Pancreas (tissue), 10 donors: ENCODE data around the gene ARID3A. TPM values are rescaled to one million over a fixed set of nuclear protein-coding genes. Genes with fewer than 3 reads are reported as not detected.
A peak's percentile ranks its signal among the peaks of the same experiment; 100 is the strongest.

ENCODE experiments used
- ATAC-seq, 4 donors: fragments of 200-7000 bp; cut with Tn5 transposase; one replicate each; pipeline versions ENCODE4 v1.8.0 to v1.9.1; 2020; ENCODE audit warnings: mild to moderate bottlenecking in 4 of 4, moderate library complexity in 4 of 4
- DNase-seq, 6 donors: peaks; one replicate each; pipeline ENCODE4 v3.0.0-alpha.2; 2020
- FAIRE-seq: peaks from 2 replicates; lab custom pipeline; 2012; peaks lifted over from hg19 to GRCh38; lab: Jason Lieb, UNC
- H3K27ac ChIP-seq, 4 donors: fragments of 200-600 bp; sonication (generic); 1 replicate in 3 of 4; 2 replicates in 1 of 4; pipeline versions ENCODE4 v1.5.0 to v1.8.0; 2020
- H3K27me3 ChIP-seq, 4 donors: fragments of 200-600 bp; one replicate each; pipeline ENCODE4 v1.8.0; 2021
- H3K36me3 ChIP-seq, 3 donors: fragments of 200-600 bp; sonication (generic) in 1 of 3; one replicate each; pipeline versions ENCODE4 v1.5.0 to v1.8.0; 2020 to 2021
- H3K4me1 ChIP-seq, 3 donors: fragments of 200-600 bp; one replicate each; pipeline ENCODE4 v1.8.0; 2021
- H3K4me3 ChIP-seq, 4 donors: fragments of 200-600 bp; sonication (generic) in 2 of 4; one replicate each; pipeline versions ENCODE4 v1.5.0 to v1.8.0; 2020 to 2021
- H3K9me3 ChIP-seq, 4 donors: fragments of 200-600 bp; one replicate each; pipeline ENCODE4 v1.8.0; 2021
- WGBS, 2 donors: extraction: QIAGEN DNeasy Blood & Tissue Kit; methylation state at CpG; one replicate each; pipeline ENCODE4 v1.1.7; 2013; 5-methylcytosine and 5-hydroxymethylcytosine counted together
- intact Hi-C, 3 donors: fragments of 100-400 bp; cut with DNase I; formaldehyde crosslinking; loops; one replicate each; pipeline versions ENCODE4 v1.11.1 to v1.14.2; 2022
- polyA plus RNA-seq, 2 donors: library from polyadenylated mRNA; stranded (reverse); fragments of 200-250 nt; gene quantifications; one replicate each; pipeline ENCODE4 v1.2.3, GENCODE V29; 2013
- total RNA-seq, 6 donors: library from RNA; stranded (reverse); fragmentation: NEBNext Ultra II Directional in 4 of 6; extraction: Animal tissue kit (Norgen Biotek cat#: 25700) in 4 of 6; gene quantifications; one replicate each; pipeline versions ENCODE4 v1.2.1 to v1.2.4, GENCODE V29; 2021 to 2023
- TF ChIP-seq, protein P1 (sequence below), 4 donors: fragments of 200-600 bp; sonication (generic) in 3 of 4; IDR thresholded peaks; one replicate each; pipeline versions ENCODE4 v1.5.0 to v1.8.0; 2021; ENCODE audit warnings: antibody characterized with exemption in 4 of 4
- donor health status: healthy with polysubstance abuse.
- donor health status: DM: no; HTN: no; CAD: no; lungs with moderate emphysema.
- donor health status: DM: no; HTN: no; CAD: no.
- donor health status: control.
- donor health status: control.
- donor health status: Bipolar disorder and iron deficiency.
- donor health status: DM: yes; HTN: yes; CAD: no.
- donor health status: DM: no; HTN: no; CAD: no.
- donor health status: DM: no; HTN: no; CAD: no.
- donor health status: DM: yes; HTN: yes; CAD: no.

The ARID3A gene
- total and polyA plus RNA-seq, 8 donors = 4.6 to 8.5 (median 7.1) TPM

GRCh38 chr19:1016647-1017114, 90.8 kb downstream of the ARID3A start:
- no peak for ATAC-seq
- H3K4me1 ChIP-seq = peaks cover 26 to 40% (median 34%) of the 10 kb centered on the region in 3 donors
- FAIRE-seq = no peak
- peaks cover 0 to 24% (median 8%) of the 10 kb centered on the region in 3 donors for H3K36me3 ChIP-seq
- peak overlapping the region in 1 of 4 donors; percentile 39 for H3K27ac ChIP-seq
- no peaks in the 10 kb centered on the region for H3K9me3 ChIP-seq
- peak overlapping the region in 1 of 4 donors; percentile 6 for H3K4me3 ChIP-seq
- DNase-seq = peak in 2 of 6 donors; percentile 42 to 72
- no peaks in the 10 kb centered on the region for H3K27me3 ChIP-seq
- TF ChIP-seq, protein P1, sequence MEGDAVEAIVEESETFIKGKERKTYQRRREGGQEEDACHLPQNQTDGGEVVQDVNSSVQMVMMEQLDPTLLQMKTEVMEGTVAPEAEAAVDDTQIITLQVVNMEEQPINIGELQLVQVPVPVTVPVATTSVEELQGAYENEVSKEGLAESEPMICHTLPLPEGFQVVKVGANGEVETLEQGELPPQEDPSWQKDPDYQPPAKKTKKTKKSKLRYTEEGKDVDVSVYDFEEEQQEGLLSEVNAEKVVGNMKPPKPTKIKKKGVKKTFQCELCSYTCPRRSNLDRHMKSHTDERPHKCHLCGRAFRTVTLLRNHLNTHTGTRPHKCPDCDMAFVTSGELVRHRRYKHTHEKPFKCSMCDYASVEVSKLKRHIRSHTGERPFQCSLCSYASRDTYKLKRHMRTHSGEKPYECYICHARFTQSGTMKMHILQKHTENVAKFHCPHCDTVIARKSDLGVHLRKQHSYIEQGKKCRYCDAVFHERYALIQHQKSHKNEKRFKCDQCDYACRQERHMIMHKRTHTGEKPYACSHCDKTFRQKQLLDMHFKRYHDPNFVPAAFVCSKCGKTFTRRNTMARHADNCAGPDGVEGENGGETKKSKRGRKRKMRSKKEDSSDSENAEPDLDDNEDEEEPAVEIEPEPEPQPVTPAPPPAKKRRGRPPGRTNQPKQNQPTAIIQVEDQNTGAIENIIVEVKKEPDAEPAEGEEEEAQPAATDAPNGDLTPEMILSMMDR (IDR thresholded peaks at IDR 0.05) = no peak
- intact Hi-C loops = no loop called here
- WGBS, 2 donors = 31 to 38% methylated on average over 12 of the region's 12 CpGs

DNA sequence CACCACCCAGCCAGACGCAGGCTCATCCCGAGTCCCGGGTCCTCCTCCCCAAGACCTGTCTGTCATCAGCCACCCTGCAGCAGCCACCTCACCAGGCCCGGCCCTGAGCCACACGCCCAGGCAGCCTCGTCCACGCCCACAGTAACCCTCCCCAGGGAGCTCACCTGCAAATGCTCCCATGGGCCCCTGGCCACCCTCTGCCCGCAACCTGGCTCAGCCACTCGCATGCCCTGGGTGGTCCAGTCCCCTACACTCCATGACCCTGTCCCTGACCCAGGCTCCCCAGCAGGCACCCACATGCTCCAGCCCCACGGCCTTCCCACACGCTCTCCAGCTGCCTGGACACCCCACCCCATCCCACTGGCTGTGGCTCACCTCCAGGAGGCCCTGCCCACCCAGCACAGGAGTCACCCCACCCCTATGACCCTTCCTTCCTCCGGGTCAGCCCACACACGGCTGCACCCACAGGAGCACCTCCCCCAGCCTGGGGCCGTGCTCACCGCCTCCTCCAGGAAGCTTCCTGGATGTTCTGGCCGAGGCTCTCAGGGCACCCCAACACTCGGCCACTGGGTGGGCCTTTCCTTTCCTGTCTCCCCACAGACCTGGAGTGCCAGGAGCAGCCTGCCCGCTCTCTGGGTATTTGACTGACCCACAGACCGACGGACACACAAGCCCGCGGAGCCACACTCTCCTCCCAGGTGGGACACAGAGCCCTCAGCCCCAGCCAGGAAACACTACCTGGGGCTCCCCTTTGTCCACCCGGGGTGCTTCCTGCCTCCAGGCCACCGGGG, 91.5 kb downstream of the ARID3A start:
- FAIRE-seq = no peak
- TF ChIP-seq, protein P1 (IDR thresholded peaks at IDR 0.05) = no peak
- Histone ChIP-seq H3K4me3 (peak overlapping the region in 2 of 4 donors; percentile 6 to 18), H3K27ac (peak overlapping the region in 1 of 4 donors; percentile 39), H3K27me3 (no peaks in the 10 kb centered on the region), H3K36me3 (peaks cover 0 to 18% (median 6%) of the 10 kb centered on the region in 3 donors), H3K4me1 (peaks cover 26 to 40% (median 34%) of the 10 kb centered on the region in 3 donors), H3K9me3 (no peaks in the 10 kb centered on the region)
- DNase-seq = peak; percentile 67 to 90 (median 78)
- WGBS, 2 donors = 34% methylated on average over 24 of the region's 24 CpGs
- peak; percentile 27 to 63 (median 39) for ATAC-seq
- intact Hi-C loops = no loop called here

DNA sequence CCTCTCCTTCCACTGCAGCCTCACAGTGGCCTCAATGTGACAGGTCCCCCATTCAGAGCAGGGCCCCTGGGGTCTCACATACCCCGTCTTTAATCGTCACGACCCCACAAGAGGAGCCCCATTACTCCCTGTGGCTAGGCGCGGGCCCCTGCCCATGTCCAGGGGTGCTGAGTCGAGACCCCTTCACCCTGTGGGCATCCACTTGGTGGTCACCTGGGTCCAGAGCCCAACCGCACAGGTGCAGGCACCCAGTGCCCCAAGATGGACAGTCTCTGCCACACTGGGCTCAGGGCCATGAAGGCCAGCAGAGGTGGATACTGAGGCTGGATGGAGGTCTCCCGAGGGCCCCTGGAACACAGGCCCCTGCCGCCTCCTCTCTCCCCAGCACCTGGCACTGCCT, 92.1 kb downstream of the ARID3A start:
- DNase-seq (peak in 2 of 6 donors; percentile 48 to 69), ATAC-seq (no peak), FAIRE-seq (no peak)
- no peak overlapping the region for H3K4me3 ChIP-seq
- H3K9me3 ChIP-seq = no peaks in the 10 kb centered on the region
- H3K4me1 ChIP-seq = peaks cover 26 to 40% (median 34%) of the 10 kb centered on the region in 3 donors
- H3K27me3 ChIP-seq = no peaks in the 10 kb centered on the region
- TF ChIP-seq, protein P1 (IDR thresholded peaks at IDR 0.05) = no peak
- WGBS, 2 donors = 71 to 82% methylated on average over 9 of the region's 9 CpGs
- H3K27ac ChIP-seq = no peak overlapping the region
- intact Hi-C loops = no loop called here
- H3K36me3 ChIP-seq = peaks cover 0 to 12% (median 1%) of the 10 kb centered on the region in 3 donors

DNA sequence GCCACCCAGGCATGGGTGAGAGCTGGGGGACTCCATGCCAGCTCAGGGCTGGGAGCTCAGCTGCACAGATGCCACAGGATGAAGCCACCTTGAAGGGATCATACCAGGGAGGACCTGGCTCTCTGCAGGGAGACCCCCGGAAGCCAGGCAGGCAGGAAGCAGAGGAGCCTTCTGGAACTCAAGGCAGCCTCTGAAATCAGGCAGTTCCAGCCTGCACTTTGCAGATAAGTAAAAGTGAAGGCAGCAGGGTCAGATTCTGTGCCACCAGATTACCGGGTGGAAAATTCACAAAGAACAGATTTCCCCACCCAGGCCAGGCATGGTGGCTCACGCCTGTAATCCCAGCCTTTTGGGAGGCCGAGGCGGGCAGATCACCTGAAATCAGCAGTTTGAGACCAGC, 92.6 kb downstream of the ARID3A start:
- Histone ChIP-seq H3K4me1 (peaks cover 26 to 40% (median 34%) of the 10 kb centered on the region in 3 donors), H3K27me3 (no peaks in the 10 kb centered on the region), H3K36me3 (peaks cover 0 to 9% (median 0%) of the 10 kb centered on the region in 3 donors), H3K27ac (no peak overlapping the region), H3K4me3 (no peak overlapping the region), H3K9me3 (no peaks in the 10 kb centered on the region)
- no peak for FAIRE-seq
- intact Hi-C loops = no loop called here
- 51 to 52% methylated on average over 5 of the region's 5 CpGs for WGBS, 2 donors
- TF ChIP-seq, protein P1 (IDR thresholded peaks at IDR 0.05) = no peak
- DNase-seq = no peak
- ATAC-seq = no peak
